ENCODE results near the gene ZNF562.

Gene ZNF562

GRCh38 chr19:9641810-9642209, 33.1 kb downstream of the ZNF562 start:
- DNase-seq = no peak

- no peak for DNase-seq
Measured at GRCh38 chr19:9640956-9641355, 33.9 kb downstream of the ZNF562 start.

GRCh38 chr19:9636018-9636417, 38.9 kb downstream of the ZNF562 start:
- no peak for DNase-seq

DNA sequence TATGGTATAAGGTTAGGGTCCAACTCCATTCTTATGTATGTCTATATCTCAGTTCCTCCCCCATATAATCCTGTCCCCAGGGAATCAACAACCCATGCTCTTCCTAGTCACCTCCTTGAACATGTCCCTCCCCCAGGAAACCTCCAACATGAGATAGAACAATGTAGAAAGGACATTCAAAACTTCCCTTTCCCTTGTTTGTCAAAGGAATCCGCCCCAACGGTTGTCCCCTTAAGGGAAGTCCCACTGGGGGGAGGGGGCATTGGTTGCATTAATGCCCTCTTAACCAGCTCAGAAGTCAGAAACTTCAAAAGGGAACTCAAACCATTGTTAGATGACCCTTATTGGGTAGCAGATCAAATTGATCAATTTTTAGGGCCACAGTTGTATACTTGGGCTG, 47.0 kb downstream of the ZNF562 start:
- DNase-seq = no peak

DNA sequence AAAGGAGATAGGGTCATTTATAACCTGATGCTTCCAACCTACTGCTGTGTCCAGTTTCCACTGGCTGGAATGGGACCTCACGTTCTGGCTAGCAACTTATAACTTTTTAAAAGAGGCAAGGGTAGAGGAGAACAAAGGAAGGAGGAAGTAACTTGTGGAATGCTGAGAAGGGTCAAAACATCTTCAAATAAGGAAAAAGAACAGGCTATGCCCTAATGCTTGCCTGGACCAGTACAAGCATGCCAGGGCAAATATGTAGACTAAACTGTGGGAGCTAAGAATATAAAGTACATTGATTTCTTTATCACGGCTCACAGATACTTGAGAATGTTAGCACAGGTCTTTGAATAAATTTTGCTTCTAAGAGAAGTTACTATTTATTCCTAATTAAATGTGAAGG, 52.4 kb downstream of the ZNF562 start:
- DNase-seq = no peak

GRCh38 chr19:9621156-9622037, 53.5 kb downstream of the ZNF562 start, which contains the start of gene ZNF561:
Gene ZNF561, minus strand, starts transcription at chr19:9621232. Its CDS starts 1,776 bp downstream, at chr19:9619456.
- peak; percentile 81 for DNase-seq

- no peak for DNase-seq
Measured at GRCh38 chr19:9620842-9621155, 54.1 kb downstream of the ZNF562 start.

GRCh38 chr19:9615844-9616243, 59.1 kb downstream of the ZNF562 start:
- DNase-seq = no peak

GRCh38 chr19:9610484-9611113, 64.3 kb downstream of the ZNF562 start:
- DNase-seq = no peak

- DNase-seq = no peak
Measured at GRCh38 chr19:9608912-9609311, 66.0 kb downstream of the ZNF562 start.

DNA sequence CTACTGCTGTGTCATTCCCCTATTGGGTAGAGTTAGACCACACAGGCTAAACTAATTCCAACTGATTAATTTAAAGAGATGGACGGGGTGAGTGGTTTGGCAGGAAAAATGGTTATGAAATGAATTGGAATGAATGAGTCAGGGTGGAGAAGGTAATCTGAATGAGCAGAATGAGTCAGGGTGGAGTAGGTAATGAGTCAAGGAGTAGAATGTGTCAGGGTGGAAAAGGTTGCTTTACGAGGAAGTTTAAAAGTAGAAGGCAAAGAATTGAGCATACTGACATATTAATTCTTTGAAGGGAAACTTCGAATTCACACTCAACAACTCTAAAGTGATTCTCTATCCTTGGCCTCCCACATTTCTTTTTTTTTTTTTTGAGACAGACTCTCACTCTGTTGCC, 77.9 kb downstream of the ZNF562 start:
- no peak for DNase-seq

All from activated CD4-positive, alpha-beta T cell treated with anti-CD3 and anti-CD28 coated beads for 1 hour (primary cell).